ENCODE results near the gene CSTF3. TPM values are rescaled to one million over a fixed set of nuclear protein-coding genes. Genes with fewer than 3 reads are reported as not detected.

The CSTF3 gene
- total and polyA plus RNA-seq, 9 of the 15 experiments (the other 6 are each of a cell fraction or from before 2014, with no cell fraction given), result 37.0 to 111 (median 61.0) TPM

DNA sequence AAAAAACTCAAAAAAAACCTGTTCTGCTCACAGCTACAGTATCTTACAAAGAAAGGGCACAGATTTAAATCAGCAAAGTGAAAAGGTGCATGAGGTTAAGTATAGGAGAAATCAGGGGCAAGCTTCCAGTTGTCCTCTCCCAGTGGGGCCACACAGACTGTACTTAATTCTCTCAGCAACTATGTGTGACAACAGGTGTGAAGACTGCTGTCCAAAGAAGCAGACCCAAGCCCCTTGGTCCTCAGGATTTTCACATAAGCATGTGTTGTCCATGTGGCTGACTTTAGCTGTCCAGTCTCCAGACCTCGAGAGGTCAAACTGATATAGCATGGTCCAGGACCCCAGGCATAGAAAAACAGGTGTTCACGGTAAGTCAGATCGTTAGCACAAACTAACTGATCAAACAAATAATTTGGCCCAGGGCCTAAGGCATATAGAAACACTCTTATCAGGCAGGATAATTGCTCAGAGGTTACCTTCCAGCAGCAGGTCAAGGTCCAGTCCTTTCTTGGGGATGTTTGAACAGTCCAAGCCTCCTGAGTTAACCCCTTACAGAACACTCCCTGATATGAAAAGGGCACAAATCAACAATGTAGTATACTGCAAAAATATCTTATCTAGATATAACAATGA lies 21.1 kb upstream of the CSTF3 start:
- Histone ChIP-seq H4K20me1 (replicated peaks; ENCODE audit: control insufficient read depth, insufficient read depth, low read length) (no peaks in the 10 kb centered on the region), H3K4me1 (replicated peaks in 1 of 2; ENCODE audit: control insufficient read depth in 2 of 2, insufficient read depth in 2 of 2, low read length in 2 of 2) (peaks cover 3 to 8% of the 10 kb centered on the region in 2 experiments; a peak in 4 of 5 replicates), H3K36me3 (ENCODE audit: control insufficient read depth, insufficient read depth, low read length) (no peaks in the 10 kb centered on the region), H3K9me3 (replicated peaks; ENCODE audit: control insufficient read depth, insufficient read depth, low read depth, low read length) (no peaks in the 10 kb centered on the region), H3K79me2 (ENCODE audit: control insufficient read depth, insufficient read depth, low read length) (no peaks in the 10 kb centered on the region), H3K4me3 (no peak overlapping the region), H3K27me3 (ENCODE audit: control insufficient read depth in 2 of 2, insufficient read depth in 2 of 2, low read length in 2 of 2) (no peaks in the 10 kb centered on the region), H3K4me2 (ENCODE audit: insufficient read depth, low read length) (no peak overlapping the region), H3K9me1 (ENCODE audit: control insufficient read depth, insufficient read depth, low read length) (peaks cover 4% of the 10 kb centered on the region), H2AFZ (ENCODE audit: low read depth, low read length) (no peak overlapping the region), H3K27ac (ENCODE audit: extremely low read depth, low read depth, low read length) (no peak overlapping the region), H3K9ac (ENCODE audit: insufficient read depth in 1 of 2, low read depth in 2 of 2, low read length in 2 of 2) (no peak overlapping the region)
- WGBS (ENCODE audit: insufficient coverage, low coverage, missing lambda C conversion rate), result 3% methylated on average over 2 of the region's 3 CpGs
- CTCF ChIA-PET (ENCODE audit: low intra/inter-chr PET ratio), result no interaction called here
- in situ Hi-C loops (cut with MboI) (no loop called here), intact Hi-C loops (cut with micrococcal nuclease) (no loop called here)
- no peak for ATAC-seq
- peak in 1 of 2 experiments; percentile 14; a peak in 1 of 4 replicates for TF ChIP-seq KDM1A (IDR thresholded peaks at IDR 0.05)
- TF ChIP-seq PYGO2 (tag; IDR thresholded peaks at IDR 0.05), result no peak
- no peak for TF ChIP-seq CHAMP1 (IDR thresholded peaks at IDR 0.05)
- TF ChIP-seq, protein P1, sequence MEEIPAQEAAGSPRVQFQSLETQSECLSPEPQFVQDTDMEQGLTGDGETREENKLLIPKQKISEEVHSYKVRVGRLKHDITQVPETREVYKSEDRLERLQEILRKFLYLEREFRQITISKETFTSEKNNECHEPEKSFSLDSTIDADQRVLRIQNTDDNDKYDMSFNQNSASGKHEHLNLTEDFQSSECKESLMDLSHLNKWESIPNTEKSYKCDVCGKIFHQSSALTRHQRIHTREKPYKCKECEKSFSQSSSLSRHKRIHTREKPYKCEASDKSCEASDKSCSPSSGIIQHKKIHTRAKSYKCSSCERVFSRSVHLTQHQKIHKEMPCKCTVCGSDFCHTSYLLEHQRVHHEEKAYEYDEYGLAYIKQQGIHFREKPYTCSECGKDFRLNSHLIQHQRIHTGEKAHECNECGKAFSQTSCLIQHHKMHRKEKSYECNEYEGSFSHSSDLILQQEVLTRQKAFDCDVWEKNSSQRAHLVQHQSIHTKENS (CRISPR knock-in tag; IDR thresholded peaks at IDR 0.05), result no peak
- no peak for TF ChIP-seq EP300 (IDR thresholded peaks at IDR 0.05; ENCODE audit: low read length)
- no peak for DNase-seq (ENCODE audit: extremely low read depth in 1 of 4, low spot score in 3 of 4)
- no TSS peak for BruUV-seq (replicated peaks)
- POLR2A ChIA-PET, result no interaction called here
- no peak for FAIRE-seq
